DND-41 (cell line): ENCODE measurements around the gene MYBL2.

Experiments
- EZH2 ChIP-seq: IDR thresholded peaks from 3 replicates; pipeline ENCODE4 v1.6.1; 2012; ENCODE audit warnings: borderline replicate concordance, low read depth, mild to moderate bottlenecking, moderate library complexity, low read length, inconsistent platforms; ENCODE audit not compliant: severe bottlenecking
- TF ChIP-seq, protein P1 (sequence below): IDR thresholded peaks from 2 replicates; pipeline ENCODE4 v1.5.1; 2012; ENCODE audit warnings: borderline replicate concordance, low read length, moderate library complexity, mild to moderate bottlenecking; ENCODE audit not compliant: poor library complexity, severe bottlenecking; ENCODE audit errors: extremely low read depth

DNA sequence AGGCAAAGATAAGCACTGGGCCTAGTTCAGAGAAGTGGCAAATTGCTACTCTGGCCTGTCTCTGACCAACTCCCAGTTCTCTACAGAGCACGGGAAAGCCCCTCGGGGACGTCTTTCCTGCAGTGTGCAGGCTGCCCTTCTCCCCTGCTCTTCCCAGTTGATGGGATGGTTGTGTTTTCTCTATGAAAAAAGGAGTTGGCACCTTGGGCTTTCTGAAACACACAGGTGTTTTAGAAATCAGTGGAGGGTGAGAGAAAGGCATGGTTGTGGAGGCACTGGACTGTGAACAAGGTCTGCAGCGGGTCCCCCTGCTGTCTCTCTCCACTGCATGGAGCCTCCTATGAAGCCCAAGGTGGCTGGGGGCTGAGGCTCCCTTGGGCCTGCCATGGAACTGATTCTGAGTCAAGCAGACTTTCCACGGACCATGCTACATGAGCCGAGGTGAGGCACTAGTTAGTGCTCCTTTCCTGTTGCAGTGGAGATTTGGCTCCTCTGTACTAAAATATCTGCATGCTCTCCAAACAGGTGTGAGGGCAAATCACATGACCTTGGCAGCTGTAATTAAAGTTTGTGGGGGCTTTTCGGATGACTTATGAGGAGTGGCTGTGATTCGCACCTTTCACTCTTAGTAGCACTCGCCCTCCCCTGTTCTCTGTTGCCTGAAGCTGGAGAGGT, 43.6 kb downstream of the MYBL2 start:
- TF ChIP-seq, protein P1, sequence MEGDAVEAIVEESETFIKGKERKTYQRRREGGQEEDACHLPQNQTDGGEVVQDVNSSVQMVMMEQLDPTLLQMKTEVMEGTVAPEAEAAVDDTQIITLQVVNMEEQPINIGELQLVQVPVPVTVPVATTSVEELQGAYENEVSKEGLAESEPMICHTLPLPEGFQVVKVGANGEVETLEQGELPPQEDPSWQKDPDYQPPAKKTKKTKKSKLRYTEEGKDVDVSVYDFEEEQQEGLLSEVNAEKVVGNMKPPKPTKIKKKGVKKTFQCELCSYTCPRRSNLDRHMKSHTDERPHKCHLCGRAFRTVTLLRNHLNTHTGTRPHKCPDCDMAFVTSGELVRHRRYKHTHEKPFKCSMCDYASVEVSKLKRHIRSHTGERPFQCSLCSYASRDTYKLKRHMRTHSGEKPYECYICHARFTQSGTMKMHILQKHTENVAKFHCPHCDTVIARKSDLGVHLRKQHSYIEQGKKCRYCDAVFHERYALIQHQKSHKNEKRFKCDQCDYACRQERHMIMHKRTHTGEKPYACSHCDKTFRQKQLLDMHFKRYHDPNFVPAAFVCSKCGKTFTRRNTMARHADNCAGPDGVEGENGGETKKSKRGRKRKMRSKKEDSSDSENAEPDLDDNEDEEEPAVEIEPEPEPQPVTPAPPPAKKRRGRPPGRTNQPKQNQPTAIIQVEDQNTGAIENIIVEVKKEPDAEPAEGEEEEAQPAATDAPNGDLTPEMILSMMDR = no peak
- TF ChIP-seq EZH2 = no peak
